HepG2 (cell line): Measurements from ENCODE around the gene FYTTD1. TPM values are rescaled to one million over a fixed set of nuclear protein-coding genes. Genes with fewer than 3 reads are reported as not detected.

Experiments used
- ATAC-seq: fragments of 200-7000 bp; cut with Tn5 transposase; 3 replicates; pipeline ENCODE4 v1.9.1; 2020; ENCODE audit warnings: mild to moderate bottlenecking, moderate library complexity
- BruUV-seq: library from RNA; stranded (reverse); fragments of 400-500 nt; replicated peaks from 2 replicates; lab custom pipeline; 2021; lab: Mats Ljungman, UMichigan
- CTCF ChIA-PET: fragments of 300-600 bp; formaldehyde crosslinking; extraction: SDS; loops from one replicate; lab custom pipeline; 2021; ENCODE audit warnings: low total read pairs, inconsistent platforms, low intra/inter-chr PET ratio; lab: Yijun Ruan, JAX
- POLR2A ChIA-PET: fragments of 350-600 bp; sonication (Branson Sonifier 250); formaldehyde crosslinking; loops from one replicate; lab custom pipeline; 2020; ENCODE audit warnings: antibody characterized with exemption, inconsistent platforms; lab: Yijun Ruan, JAX
- DNase-seq: peaks from one replicate; pipeline ENCODE4 v3.0.0-alpha.2; 2015; ENCODE audit warnings: low spot score
- FAIRE-seq: peaks from 3 replicates; lab custom pipeline; 2011; peaks lifted over from hg19 to GRCh38; lab: Jason Lieb, UNC
- H2AFZ ChIP-seq: one replicate; pipeline ENCODE4 v1.6.1; 2011; ENCODE audit warnings: low read length, inconsistent platforms
- H3K27ac ChIP-seq: fragments of 300-600 bp; 3 replicates; pipeline ENCODE4 v1.8.0; 2011; ENCODE audit warnings: mixed run types, mild to moderate bottlenecking, mixed read lengths, low read length, inconsistent platforms; ENCODE audit not compliant: insufficient read depth; ENCODE audit errors: extremely low read length
- H3K27me3 ChIP-seq, 2 experiments: fragments of 200-600 bp in 1 of 2; 2 replicates in 1 of 2; 3 replicates in 1 of 2; pipeline versions ENCODE4 v1.6.0 to v1.8.0; 2011; ENCODE audit warnings: low read length in 2 of 2, mild to moderate bottlenecking in 2 of 2, moderate library complexity in 2 of 2, inconsistent platforms in 1 of 2; ENCODE audit not compliant: insufficient read depth in 2 of 2, control insufficient read depth in 1 of 2
- H3K36me3 ChIP-seq, 2 experiments: fragments of 200-600 bp in 1 of 2; replicated peaks in 1 of 2; 2 replicates in 1 of 2; 3 replicates in 1 of 2; pipeline versions ENCODE4 v1.5.1 to v1.8.0; 2011; ENCODE audit warnings: low read length in 2 of 2, inconsistent platforms in 1 of 2; ENCODE audit not compliant: insufficient read depth in 2 of 2, control insufficient read depth in 1 of 2
- H3K4me1 ChIP-seq: 2 replicates; pipeline ENCODE4 v1.5.1; 2012; ENCODE audit warnings: low read length, inconsistent platforms; ENCODE audit not compliant: insufficient read depth
- H3K4me2 ChIP-seq: 2 replicates; pipeline ENCODE4 v1.6.0; 2011; ENCODE audit warnings: low read depth, low read length, inconsistent platforms
- H3K4me3 ChIP-seq, 3 experiments: fragments of 200-600 bp in 1 of 3; sonication (generic), shearing (Covaris generic) in 1 of 3; replicated peaks in 1 of 3; 2 replicates each; pipeline ENCODE4 v1.5.1; 2011 to 2016; ENCODE audit warnings: low read length in 3 of 3, inconsistent platforms in 2 of 3, low read depth in 2 of 3, mild to moderate bottlenecking in 2 of 3, control low read depth in 1 of 3, mixed read lengths in 1 of 3; ENCODE audit not compliant: insufficient read depth in 1 of 3
- H3K79me2 ChIP-seq: one replicate; pipeline ENCODE4 v1.6.1; 2011; ENCODE audit warnings: low read length, inconsistent platforms; ENCODE audit not compliant: insufficient read depth
- H3K9ac ChIP-seq: 2 replicates; pipeline ENCODE4 v1.6.0; 2011; ENCODE audit warnings: mild to moderate bottlenecking, low read depth, low read length, inconsistent platforms; ENCODE audit not compliant: insufficient read depth
- H3K9me3 ChIP-seq: 2 replicates; pipeline ENCODE4 v1.5.1; 2012; ENCODE audit warnings: mild to moderate bottlenecking, low read length
- H4K20me1 ChIP-seq: 2 replicates; pipeline ENCODE4 v1.6.0; 2011; ENCODE audit warnings: inconsistent platforms, mild to moderate bottlenecking, low read length, moderate library complexity; ENCODE audit not compliant: insufficient read depth
- ARNT ChIP-seq: fragments of 450-650 bp; IDR thresholded peaks from 2 replicates; pipeline ENCODE4 v1.6.1; 2017
- FLYWCH1 ChIP-seq: sonication (generic); formaldehyde crosslinking; IDR thresholded peaks from 2 replicates; pipeline ENCODE4 v1.8.1; 2023; ENCODE audit warnings: mild to moderate bottlenecking, missing genetic modification reagents
- GPN1 ChIP-seq: sonication (generic); formaldehyde crosslinking; IDR thresholded peaks from 2 replicates; pipeline ENCODE4 v1.5.1; 2020; ENCODE audit warnings: missing genetic modification reagents, borderline replicate concordance
- NFKB2 ChIP-seq: sonication (generic); formaldehyde crosslinking; IDR thresholded peaks from 2 replicates; pipeline ENCODE4 v1.4.0; 2020; ENCODE audit warnings: missing genetic modification reagents, borderline replicate concordance
- PAXIP1 ChIP-seq: sonication (generic); formaldehyde crosslinking; conservative IDR thresholded peaks from 2 replicates; pipeline ENCODE4 v1.4.0; 2020; ENCODE audit warnings: mild to moderate bottlenecking, missing genetic modification reagents, moderate library complexity
- SP4 ChIP-seq: sonication (generic); formaldehyde crosslinking; IDR thresholded peaks from 2 replicates; pipeline ENCODE4 v1.8.1; 2023; ENCODE audit warnings: mild to moderate bottlenecking, missing genetic modification reagents
- XRCC5 ChIP-seq: fragments of 200-400 bp; formaldehyde crosslinking; optimal IDR thresholded peaks from 2 replicates; pipeline ENCODE3; 2017; ENCODE audit warnings: mild to moderate bottlenecking, low read length
- ZNF205 ChIP-seq: IDR thresholded peaks from 2 replicates; pipeline ENCODE4 v1.6.1; 2018; ENCODE audit warnings: missing biosample characterization, missing genetic modification reagents
- ZNF567 ChIP-seq: sonication (generic); formaldehyde crosslinking; IDR thresholded peaks from 2 replicates; pipeline ENCODE4 v1.8.1; 2023; ENCODE audit warnings: mild to moderate bottlenecking, missing genetic modification reagents, borderline replicate concordance
- ZNF616 ChIP-seq: sonication (generic); formaldehyde crosslinking; IDR thresholded peaks from 2 replicates; pipeline ENCODE4 v1.5.0; 2020; ENCODE audit warnings: low read depth, mild to moderate bottlenecking, missing genetic modification reagents
- ZNF646 ChIP-seq: sonication (generic); formaldehyde crosslinking; IDR thresholded peaks from 2 replicates; pipeline ENCODE4 v1.9.0; 2021; ENCODE audit warnings: mild to moderate bottlenecking, missing genetic modification reagents
- ZSCAN20 ChIP-seq: sonication (generic); formaldehyde crosslinking; IDR thresholded peaks from 2 replicates; pipeline ENCODE4 v1.4.0; 2020; ENCODE audit warnings: missing genetic modification reagents, mild to moderate bottlenecking, borderline replicate concordance
- WGBS: methylation state at CpG from one replicate; pipeline ENCODE4 v1.1.6; 2017; ENCODE audit warnings: low lambda C conversion rate; 5-methylcytosine and 5-hydroxymethylcytosine counted together
- in situ Hi-C: cut with HindIII; loops from 2 replicates; pipeline ENCODE4 v1.10.0; 2017; ENCODE audit warnings: low pct_unique_long_range_greater_than_20kb; ENCODE audit not compliant: extremely low pct_ligation_motif_present
- intact Hi-C: fragments of 100-400 bp; cut with micrococcal nuclease; formaldehyde crosslinking; loops from one replicate; pipeline ENCODE4 v1.10.0; 2022; ENCODE audit not compliant: unreplicated experiment
- polyA plus RNA-seq, 8 experiments: library from polyadenylated mRNA; depleted of rRNA in 3 of 8; stranded (reverse) in 7 of 8; unstranded in 1 of 8; fragments of >200 nt; fragmentation: Illumina TruSeq in 4 of 8; extraction: Trizol in 4 of 8; gene quantifications; 2 replicates each; pipeline versions ENCODE4 v1.2.1 to v1.2.3, GENCODE V29; 2011 to 2016; ENCODE audit warnings: low read depth in 4 of 8, missing spikeins in 1 of 8, mixed read lengths in 1 of 8; ENCODE audit not compliant: insufficient read depth in 1 of 8
- total RNA-seq, 5 experiments: library from RNA; depleted of rRNA; stranded (reverse); fragments of >200 nt; fragmentation: Illumina TruSeq; extraction: Trizol; gene quantifications; 2 replicates each; pipeline ENCODE4 v1.2.3, GENCODE V29; 2016; ENCODE audit warnings: low read depth in 1 of 5
- TF ChIP-seq, protein P1 (sequence below): sonication (generic); formaldehyde crosslinking; IDR thresholded peaks from 2 replicates; pipeline ENCODE4 v1.4.0; 2020; ENCODE audit warnings: mild to moderate bottlenecking, missing genetic modification reagents

Gene FYTTD1
- total and polyA plus RNA-seq, 2 of the 13 experiments (the other 11 are each of a cell fraction or from before 2014, with no cell fraction given) = 6.5 to 28.8 TPM

DNA sequence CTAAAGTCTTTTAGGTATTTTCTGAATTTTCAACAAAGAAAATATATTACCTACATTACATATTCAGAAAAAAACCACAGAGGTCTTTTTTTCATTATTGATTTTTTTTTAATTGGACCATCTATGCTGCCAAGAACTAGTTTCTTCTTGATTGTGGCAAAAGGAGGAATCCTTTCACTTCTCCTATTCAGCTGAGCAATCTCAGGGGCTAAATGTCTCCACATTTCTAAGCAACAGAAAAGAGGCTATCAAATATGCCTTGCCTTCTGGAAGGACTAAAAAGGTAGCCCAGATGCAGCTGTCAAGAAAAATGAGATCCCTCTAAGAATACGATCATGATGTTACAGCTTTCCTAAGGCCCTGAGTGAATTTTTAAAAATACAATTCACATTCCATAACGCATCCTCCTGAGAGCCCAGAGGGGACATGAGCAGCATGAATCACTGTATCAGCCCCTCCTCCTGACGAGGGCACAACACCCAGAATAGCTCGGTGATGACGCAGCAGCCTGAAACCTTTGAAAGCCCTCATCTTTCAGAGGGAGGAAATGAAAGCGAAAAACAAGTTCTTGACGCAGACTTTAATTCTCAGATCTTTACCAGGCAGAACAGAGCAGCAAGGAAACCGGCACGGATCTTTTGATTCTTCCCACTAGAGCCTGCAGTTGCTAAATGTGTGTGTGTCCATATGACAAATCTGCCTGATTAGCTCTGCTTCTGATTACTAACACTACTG is 37.5 kb upstream of the FYTTD1 start:
- ATAC-seq = no peak
- ChIA-PET CTCF (no interaction called here), POLR2A (no interaction called here)
- Histone ChIP-seq H3K4me3 (no peak overlapping the region), H3K4me2 (no peak overlapping the region), H3K27me3 (no peaks in the 10 kb centered on the region), H3K9ac (no peak overlapping the region), H2AFZ (no peak overlapping the region), H3K9me3 (no peaks in the 10 kb centered on the region), H4K20me1 (no peaks in the 10 kb centered on the region), H3K4me1 (no peaks in the 10 kb centered on the region), H3K36me3 (0 out of 5 replicates have a peak, but pooled peaks cover 1 to 7% of the 10 kb centered on the region in 2 experiments), H3K27ac (no peak overlapping the region), H3K79me2 (no peaks in the 10 kb centered on the region)
- intact Hi-C loops = no loop called here
- no TSS peak for BruUV-seq
- DNase-seq = peak; percentile 28
- WGBS = 89% methylated on average over 9 of the region's 9 CpGs
- in situ Hi-C loops = no loop called here
- FAIRE-seq = no peak
- TF ChIP-seq FLYWCH1 (CRISPR knock-in tag) (no peak), ZNF205 (CRISPR knock-in tag) (no peak), PAXIP1 (CRISPR knock-in tag) (no peak), ARNT (no peak), SP4 (CRISPR knock-in tag) (no peak), ZNF616 (CRISPR knock-in tag) (no peak), NFKB2 (no peak), XRCC5 (no peak), GPN1 (CRISPR knock-in tag) (no peak), ZNF567 (CRISPR knock-in tag) (no peak), ZNF646 (CRISPR knock-in tag) (no peak), ZSCAN20 (CRISPR knock-in tag) (no peak)
- TF ChIP-seq, protein P1, sequence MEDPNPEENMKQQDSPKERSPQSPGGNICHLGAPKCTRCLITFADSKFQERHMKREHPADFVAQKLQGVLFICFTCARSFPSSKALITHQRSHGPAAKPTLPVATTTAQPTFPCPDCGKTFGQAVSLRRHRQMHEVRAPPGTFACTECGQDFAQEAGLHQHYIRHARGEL (CRISPR knock-in tag) = no peak
